ENCODE measurements around the gene GNB1L. TPM values are rescaled to one million over a fixed set of nuclear protein-coding genes. Genes with fewer than 3 reads are reported as not detected.

GNB1L gene
- total and polyA plus RNA-seq, 9 of the 15 experiments (the other 6 are each of a cell fraction or from before 2014, with no cell fraction given): 0.56 to 50.5 (median 10.2) TPM

- TF ChIP-seq CHD7 (IDR thresholded peaks at IDR 0.05; ENCODE audit: low read depth, low read length) (peak; percentile 43), MLX (CRISPR knock-in tag; conservative IDR thresholded peaks at IDR 0.05) (peak in 1 of 2 experiments; percentile 7; a peak in 1 of 4 replicates), ZNF224 (CRISPR knock-in tag; IDR thresholded peaks at IDR 0.05) (no peak), POLR2G (IDR thresholded peaks at IDR 0.05; ENCODE audit: low read depth, low read length) (peak; percentile 40; the same call in 1 of the 2 replicates), CEBPB (tag; IDR thresholded peaks at IDR 0.05) (no peak)
- TF ChIP-seq, protein P1, sequence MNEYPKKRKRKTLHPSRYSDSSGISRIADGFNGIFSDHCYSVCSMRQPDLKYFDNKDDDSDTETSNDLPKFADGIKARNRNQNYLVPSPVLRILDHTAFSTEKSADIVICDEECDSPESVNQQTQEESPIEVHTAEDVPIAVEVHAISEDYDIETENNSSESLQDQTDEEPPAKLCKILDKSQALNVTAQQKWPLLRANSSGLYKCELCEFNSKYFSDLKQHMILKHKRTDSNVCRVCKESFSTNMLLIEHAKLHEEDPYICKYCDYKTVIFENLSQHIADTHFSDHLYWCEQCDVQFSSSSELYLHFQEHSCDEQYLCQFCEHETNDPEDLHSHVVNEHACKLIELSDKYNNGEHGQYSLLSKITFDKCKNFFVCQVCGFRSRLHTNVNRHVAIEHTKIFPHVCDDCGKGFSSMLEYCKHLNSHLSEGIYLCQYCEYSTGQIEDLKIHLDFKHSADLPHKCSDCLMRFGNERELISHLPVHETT (CRISPR knock-in tag; conservative IDR thresholded peaks at IDR 0.05 in 1 of 2, IDR thresholded peaks at IDR 0.05 in 1 of 2): 0 out of 4 replicates have a peak, but pooled peaks of 1 of the 2 experiments have one; percentile 63
- TF ChIP-seq, protein P2, sequence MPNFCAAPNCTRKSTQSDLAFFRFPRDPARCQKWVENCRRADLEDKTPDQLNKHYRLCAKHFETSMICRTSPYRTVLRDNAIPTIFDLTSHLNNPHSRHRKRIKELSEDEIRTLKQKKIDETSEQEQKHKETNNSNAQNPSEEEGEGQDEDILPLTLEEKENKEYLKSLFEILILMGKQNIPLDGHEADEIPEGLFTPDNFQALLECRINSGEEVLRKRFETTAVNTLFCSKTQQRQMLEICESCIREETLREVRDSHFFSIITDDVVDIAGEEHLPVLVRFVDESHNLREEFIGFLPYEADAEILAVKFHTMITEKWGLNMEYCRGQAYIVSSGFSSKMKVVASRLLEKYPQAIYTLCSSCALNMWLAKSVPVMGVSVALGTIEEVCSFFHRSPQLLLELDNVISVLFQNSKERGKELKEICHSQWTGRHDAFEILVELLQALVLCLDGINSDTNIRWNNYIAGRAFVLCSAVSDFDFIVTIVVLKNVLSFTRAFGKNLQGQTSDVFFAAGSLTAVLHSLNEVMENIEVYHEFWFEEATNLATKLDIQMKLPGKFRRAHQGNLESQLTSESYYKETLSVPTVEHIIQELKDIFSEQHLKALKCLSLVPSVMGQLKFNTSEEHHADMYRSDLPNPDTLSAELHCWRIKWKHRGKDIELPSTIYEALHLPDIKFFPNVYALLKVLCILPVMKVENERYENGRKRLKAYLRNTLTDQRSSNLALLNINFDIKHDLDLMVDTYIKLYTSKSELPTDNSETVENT (CRISPR knock-in tag; IDR thresholded peaks at IDR 0.05): peak; percentile 32; the same call in 1 of the 2 replicates
Measured at GRCh38 chr22:19878461-19879245, 24.0 kb upstream of the GNB1L start (continued).
